ENCODE results near the gene ARHGAP5. TPM values are rescaled to one million over a fixed set of nuclear protein-coding genes. Genes with fewer than 3 reads are reported as not detected.

ARHGAP5 gene
- total and polyA plus RNA-seq, 2 donors (not counting 3 experiments of a cell fraction or from before 2014, with no cell fraction given) = 4.3 to 36.2 TPM

DNA sequence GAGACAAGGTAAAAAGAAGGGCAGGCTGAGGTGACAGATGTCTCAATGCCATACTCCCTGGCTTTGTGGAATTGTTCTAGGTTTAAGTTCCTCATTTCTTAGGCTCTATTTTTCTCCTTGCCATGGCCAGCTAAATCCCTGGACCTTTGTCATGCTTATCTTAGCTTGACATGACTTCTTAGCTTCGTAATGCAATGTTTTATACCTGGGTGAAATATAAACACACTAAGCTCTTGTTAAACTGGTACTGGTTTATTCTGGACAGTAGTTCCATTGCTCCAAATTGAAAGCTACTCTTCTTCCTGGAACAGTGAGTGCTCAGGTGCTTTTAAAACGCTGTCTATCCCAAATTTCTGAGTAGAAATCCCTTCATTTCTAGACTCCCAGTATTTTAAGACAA is 17.4 kb upstream of the ARHGAP5 start:
- TF ChIP-seq MYC (IDR thresholded peaks at IDR 0.05; ENCODE audit: low read depth, low read length) (no peak), JUN (IDR thresholded peaks at IDR 0.05; ENCODE audit: borderline replicate concordance, insufficient read depth, insufficient read length, low read depth) (no peak), CTCF (IDR thresholded peaks at IDR 0.05; ENCODE audit: extremely low read depth in 1 of 2, insufficient read depth in 1 of 2, low read depth in 1 of 2, low read length in 2 of 2) (no peak), FOS (IDR thresholded peaks at IDR 0.05; ENCODE audit: borderline replicate concordance, insufficient read depth, low read length) (no peak), POLR2AphosphoS5 (IDR thresholded peaks at IDR 0.05; ENCODE audit: insufficient read depth, low read depth, low read length) (no peak), MAX (IDR thresholded peaks at IDR 0.05; ENCODE audit: insufficient read depth, insufficient read length) (no peak), EZH2 (IDR thresholded peaks at IDR 0.05; ENCODE audit: borderline replicate concordance, low read depth, low read length, severe bottlenecking) (no peak), GATA2 (IDR thresholded peaks at IDR 0.05; ENCODE audit: insufficient read depth, insufficient read length, low read depth, low read length) (no peak), POLR2A (IDR thresholded peaks at IDR 0.05; ENCODE audit: low read depth, low read length) (no peak)
- Histone ChIP-seq H3K79me2 (ENCODE audit: control insufficient read depth, insufficient read depth, low read length) (no peaks in the 10 kb centered on the region), H3K4me3 (replicated peaks in 1 of 3; ENCODE audit: insufficient read depth in 1 of 3, low read depth in 1 of 3, low read length in 3 of 3) (no peak overlapping the region), H2AFZ (ENCODE audit: low read depth, low read length) (no peak overlapping the region), H3K36me3 (ENCODE audit: control insufficient read depth in 2 of 2, extremely low read depth in 1 of 2, insufficient read depth in 2 of 2, low read length in 2 of 2) (no peaks in the 10 kb centered on the region), H3K4me2 (ENCODE audit: insufficient read depth, low read length) (no peak overlapping the region), H3K9ac (replicated peaks; ENCODE audit: extremely low read depth, insufficient read depth, low read length) (no peak overlapping the region), H3K4me1 (ENCODE audit: control insufficient read depth, extremely low read depth, insufficient read depth, low read length) (no peaks in the 10 kb centered on the region), H4K20me1 (replicated peaks; ENCODE audit: control insufficient read depth, extremely low read depth, insufficient read depth, low read length) (no peaks in the 10 kb centered on the region), H3K9me3 (replicated peaks; ENCODE audit: control insufficient read depth, insufficient read depth, low read length) (no peaks in the 10 kb centered on the region), H3K9me1 (replicated peaks; ENCODE audit: control insufficient read depth, extremely low read depth, insufficient read depth, low read length) (no peaks in the 10 kb centered on the region), H3K27me3 (ENCODE audit: control insufficient read depth in 2 of 2, insufficient read depth in 2 of 2, low read length in 2 of 2) (peaks cover 2% of the 10 kb centered on the region in 2 experiments), H3K27ac (ENCODE audit: insufficient read depth, low read depth, low read length) (no peak overlapping the region)
- POLR2A ChIA-PET = no interaction called here
- CTCF ChIA-PET = interaction anchor here (1.1 to 1.9 kb wide), 4 partner anchors 10 to 550 kb away, joined by 3 to 6 read pairs (median 4); partner anchors contain the start of gene ARHGAP5
- intact Hi-C loops (cut with micrococcal nuclease) (no loop called here), dilution Hi-C loops (cut with MboI; ENCODE audit: extremely low pct_ligation_motif_present, low sequenced_read_pairs) (no loop called here)
- DNase-seq (ENCODE audit: low read depth, low spot score) = no peak
- FAIRE-seq = no peak
- BruUV-seq (replicated peaks) = no TSS peak
